GM13976 (cell line): Measurements from ENCODE around the gene ADIPOR2.
"Not testable (repeated sequence)": the region's sequence is repeated elsewhere in the genome, so short reads cannot be mapped to it uniquely, and the experiment has no call there.

Experiments used
- DNase-seq: peaks from one replicate; pipeline ENCODE4 v3.0.0; 2012; ENCODE audit warnings: low spot score
- in situ Hi-C: fragments of 300-500 bp; cut with MboI; formaldehyde crosslinking; loops from one replicate; pipeline ENCODE4 v1.12.0; 2022; ENCODE audit warnings: low sequenced_read_pairs, mixed read lengths, inconsistent platforms; ENCODE audit not compliant: unreplicated experiment
- TF ChIP-seq, protein P1 (sequence below): IDR thresholded peaks from 2 replicates; pipeline ENCODE4 v1.5.1; 2012; ENCODE audit warnings: borderline replicate concordance, mild to moderate bottlenecking; ENCODE audit not compliant: insufficient read depth; ENCODE audit errors: extremely low read depth, missing control alignments, control extremely low read depth

Gene ADIPOR2

DNA sequence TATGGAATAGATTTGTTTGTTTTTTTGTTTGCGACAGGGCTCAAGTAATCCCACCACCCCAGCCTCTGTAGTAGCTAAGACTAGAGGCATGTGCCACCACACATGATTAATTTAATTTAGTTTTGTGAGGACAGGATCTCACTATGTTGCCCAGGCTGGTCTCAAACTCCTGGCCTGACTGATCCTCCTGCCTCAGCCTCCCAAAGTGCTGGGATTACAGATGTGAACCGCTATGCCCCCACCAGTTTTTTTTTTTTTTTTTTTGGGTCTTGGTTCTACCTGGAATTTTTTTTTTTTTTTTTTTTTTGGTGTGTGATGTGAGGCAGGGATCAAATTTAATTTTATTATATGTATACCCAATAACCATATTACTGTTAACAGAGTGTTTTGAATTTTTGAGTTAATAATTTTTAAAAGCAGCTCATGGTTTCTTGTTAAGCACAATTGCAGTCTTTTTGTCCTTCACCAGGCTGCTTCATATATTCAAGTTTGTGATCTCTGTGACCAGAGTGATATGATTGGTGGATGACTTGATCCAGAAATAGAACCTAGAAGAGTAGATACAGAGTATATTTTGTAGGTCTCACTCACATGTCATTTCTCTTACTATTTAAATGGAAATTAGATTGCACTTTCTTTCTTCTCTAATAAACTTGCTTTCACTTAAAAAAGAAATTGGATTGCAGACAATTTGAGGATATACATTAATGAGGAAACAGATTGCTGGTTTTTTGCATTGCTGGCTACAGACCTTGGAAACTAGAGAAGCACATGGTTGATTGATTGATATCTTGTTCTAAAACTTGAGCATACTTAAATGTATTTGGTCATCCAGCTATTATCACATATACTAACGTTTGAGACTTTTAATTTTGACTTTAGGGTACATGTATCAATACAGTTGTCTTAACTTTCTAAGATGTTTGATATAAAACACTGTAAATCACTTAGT is 13.2 kb downstream of the ADIPOR2 start:
- in situ Hi-C loops, result no loop called here
- TF ChIP-seq, protein P1, sequence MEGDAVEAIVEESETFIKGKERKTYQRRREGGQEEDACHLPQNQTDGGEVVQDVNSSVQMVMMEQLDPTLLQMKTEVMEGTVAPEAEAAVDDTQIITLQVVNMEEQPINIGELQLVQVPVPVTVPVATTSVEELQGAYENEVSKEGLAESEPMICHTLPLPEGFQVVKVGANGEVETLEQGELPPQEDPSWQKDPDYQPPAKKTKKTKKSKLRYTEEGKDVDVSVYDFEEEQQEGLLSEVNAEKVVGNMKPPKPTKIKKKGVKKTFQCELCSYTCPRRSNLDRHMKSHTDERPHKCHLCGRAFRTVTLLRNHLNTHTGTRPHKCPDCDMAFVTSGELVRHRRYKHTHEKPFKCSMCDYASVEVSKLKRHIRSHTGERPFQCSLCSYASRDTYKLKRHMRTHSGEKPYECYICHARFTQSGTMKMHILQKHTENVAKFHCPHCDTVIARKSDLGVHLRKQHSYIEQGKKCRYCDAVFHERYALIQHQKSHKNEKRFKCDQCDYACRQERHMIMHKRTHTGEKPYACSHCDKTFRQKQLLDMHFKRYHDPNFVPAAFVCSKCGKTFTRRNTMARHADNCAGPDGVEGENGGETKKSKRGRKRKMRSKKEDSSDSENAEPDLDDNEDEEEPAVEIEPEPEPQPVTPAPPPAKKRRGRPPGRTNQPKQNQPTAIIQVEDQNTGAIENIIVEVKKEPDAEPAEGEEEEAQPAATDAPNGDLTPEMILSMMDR, result no peak

DNA sequence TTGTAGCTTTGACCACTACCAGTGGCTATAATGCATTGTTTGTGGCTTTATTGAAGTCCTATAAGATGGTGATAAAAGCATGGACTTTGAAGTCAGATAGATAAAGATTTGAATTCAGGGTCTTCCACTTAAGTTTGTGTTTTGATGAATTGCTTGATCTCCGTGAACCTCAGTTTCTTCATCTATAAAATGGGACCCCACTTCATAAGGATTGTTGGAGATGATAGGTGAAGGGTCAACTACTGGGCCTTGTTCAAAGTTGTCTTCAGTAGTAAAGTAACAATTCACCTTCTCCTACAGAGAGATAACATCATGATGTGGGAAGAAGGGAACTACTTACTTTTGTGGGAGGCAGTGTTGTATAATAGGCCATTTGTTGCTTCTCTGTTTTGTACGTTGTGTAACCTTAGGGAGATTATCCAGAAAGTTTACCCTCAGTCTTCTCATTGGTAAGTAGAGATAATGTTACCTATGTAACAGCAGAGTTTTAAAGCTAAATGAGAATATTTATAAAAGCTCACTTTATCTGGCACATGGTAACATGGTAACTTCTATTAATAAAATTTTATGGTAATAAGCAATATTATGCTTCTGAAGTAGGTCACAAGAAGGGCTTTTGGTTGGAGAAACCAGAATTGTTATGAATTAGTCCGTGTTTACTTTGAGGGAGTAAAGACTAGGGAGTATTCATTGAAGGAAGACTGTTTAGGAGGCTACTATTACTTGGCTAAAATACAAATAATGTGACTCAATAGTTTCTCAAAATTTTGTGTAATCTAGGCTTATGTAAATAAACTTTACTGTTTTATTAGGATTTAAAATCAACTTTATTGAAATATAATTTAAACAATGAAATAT is 15.1 kb downstream of the ADIPOR2 start:
- DNase-seq, result no peak
- TF ChIP-seq, protein P1, result no peak
- in situ Hi-C loops, result no loop called here

More for the DNA sequence above, 13.2 kb downstream of the ADIPOR2 start:
- no peak for DNase-seq

DNA sequence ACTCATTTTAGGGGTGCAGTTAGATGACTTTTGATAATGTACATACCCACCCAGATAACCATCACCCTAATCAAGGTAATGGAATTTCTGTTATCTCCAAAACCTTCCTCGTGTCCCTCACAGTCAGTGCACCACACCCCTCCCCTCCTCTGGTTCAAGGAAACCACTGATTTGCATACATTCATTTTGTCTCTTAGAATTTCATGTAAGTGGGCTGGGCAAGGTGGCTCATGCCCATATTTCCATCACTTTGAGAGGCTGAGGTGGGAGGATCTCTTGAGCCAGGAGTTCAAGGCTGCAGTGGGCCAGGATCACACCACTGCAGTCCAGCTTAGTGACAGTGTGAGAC is 15.7 kb downstream of the ADIPOR2 start:
- TF ChIP-seq, protein P1, result no peak
- in situ Hi-C loops, result no loop called here
- no peak for DNase-seq

DNA sequence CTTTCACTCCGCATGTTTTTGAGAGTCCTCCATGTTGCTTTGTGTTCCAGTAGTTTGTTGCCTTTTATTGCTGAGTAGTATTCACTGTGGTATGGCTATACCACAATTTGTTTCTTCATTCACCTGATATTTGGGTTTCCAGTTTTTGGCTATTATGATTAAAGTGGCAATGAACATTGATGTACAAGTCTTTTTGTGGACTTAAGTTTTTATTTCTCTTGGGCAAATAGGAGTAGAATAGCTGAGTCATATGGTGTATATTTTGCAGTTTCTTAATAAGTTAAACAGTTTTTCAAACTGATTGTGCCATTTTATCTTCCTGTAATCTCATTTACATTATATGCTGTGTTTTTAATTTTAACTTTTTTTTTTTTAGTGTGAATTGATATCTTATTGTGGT is 16.2 kb downstream of the ADIPOR2 start:
- TF ChIP-seq, protein P1, result no peak
- in situ Hi-C loops, result no loop called here
- DNase-seq, result no peak

DNA sequence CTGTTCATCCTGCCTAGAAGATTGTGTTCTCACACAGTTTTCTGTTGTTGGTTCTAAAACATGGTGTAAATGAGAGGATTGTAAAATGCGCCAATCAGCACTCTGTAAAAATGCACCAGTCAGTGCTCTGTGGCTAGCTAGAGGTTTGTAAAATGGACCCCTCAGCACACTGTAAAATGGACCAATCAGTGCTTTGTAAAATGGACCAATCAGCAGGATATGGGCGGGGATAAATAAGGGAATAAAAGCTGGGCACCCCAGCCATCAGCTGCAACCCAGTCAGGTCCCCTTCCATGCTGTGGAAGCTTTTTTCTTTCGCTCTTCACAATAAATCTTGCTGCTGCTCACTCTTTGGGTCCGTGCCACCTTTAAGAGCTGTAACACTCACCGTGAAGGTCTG is 19.1 kb downstream of the ADIPOR2 start:
- in situ Hi-C loops, DNase-seq: not testable (repeated sequence)

DNA sequence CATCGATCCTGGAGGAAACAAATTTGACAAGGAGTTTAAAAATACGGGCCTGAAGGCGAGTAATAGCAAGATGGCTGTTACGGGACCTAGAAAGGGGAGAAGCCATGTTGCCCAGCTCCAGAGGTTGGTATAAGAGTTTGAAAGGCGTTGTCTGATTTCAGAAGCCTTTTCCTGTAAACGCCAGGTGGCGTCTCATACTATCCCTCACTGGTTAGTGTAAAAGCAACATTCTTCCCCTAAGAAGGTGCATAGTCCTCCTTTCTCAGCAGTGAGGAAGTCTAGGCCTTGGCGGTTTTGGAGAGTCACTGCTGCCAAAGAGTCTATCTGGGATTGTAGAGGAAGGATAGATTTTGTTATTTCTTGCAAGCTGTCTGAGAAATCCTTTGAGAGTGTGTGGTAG is 20.0 kb downstream of the ADIPOR2 start:
- in situ Hi-C loops, DNase-seq: not testable (repeated sequence)

DNA sequence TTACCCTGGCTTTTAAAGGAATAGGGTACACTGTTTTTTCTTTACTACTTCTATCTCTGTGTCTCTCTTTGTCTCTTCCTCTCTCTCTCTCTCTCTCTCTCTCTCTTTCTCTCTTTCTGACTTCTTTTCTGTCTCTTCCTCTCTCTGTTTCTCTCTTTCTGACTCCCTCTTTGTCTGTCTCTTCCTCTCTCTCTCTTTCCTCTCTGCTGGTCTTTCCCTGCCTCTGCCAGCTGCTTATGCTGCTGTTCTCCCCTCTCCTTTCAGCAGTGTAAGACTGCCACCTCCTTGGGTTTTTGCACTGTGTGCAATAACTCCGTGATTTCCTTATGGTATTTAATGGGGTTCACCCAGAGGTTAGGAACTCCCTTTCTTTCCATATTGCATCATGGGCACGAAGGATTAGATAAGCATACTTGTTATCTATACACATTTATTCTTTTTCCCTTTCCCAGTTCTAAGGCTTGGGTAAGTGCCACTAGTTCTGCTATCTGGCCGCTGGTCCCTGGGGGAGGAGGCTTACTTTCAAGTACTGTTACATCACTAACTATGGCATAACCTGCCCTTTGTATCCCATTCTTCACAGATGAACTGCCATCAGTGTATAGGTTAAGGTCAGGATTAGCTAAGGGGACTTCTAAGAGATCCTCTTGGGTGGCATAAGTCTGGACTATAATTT is 20.8 kb downstream of the ADIPOR2 start:
- DNase-seq, in situ Hi-C loops: not testable (repeated sequence)

DNA sequence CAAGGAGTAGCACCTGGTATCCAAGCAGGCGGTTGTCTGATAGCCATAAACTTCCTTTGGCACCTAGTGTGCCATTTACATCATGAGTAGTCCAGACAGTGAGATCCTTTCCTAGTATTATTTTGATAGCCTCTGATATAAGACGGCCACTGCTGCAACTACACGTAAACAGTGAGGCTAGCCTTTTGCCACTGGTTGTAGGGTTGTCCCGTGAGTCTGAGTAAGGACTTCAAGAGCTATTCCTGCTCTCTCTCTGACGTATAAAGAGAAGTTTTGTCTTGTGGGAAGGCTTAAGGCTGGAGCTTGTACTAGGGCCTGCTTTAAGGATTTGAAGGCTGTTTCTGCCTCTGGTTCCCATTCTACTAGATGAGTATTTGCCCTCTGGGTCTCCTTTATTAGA is 21.4 kb downstream of the ADIPOR2 start:
- in situ Hi-C loops, DNase-seq: not testable (repeated sequence)

DNA sequence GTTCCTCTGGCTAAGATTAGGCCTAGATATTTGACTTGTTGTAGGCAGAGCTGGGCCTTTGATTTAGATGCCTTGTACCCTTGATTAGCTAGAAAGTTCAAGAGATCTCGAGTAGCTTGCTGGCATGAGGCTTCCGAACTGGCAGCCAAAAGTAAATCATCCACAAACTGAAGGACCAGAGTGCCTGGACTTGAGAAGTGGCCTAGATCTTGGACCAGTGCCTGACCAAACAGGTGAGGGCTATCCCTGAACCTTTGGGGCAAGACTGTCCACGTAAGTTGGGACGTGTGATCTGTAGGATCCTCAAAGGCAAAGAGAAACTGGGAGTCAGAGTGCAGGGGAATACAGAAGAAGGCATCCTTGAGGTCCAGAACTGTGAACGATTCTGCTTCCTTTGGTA is 22.0 kb downstream of the ADIPOR2 start:
- in situ Hi-C loops, DNase-seq: not testable (repeated sequence)

DNA sequence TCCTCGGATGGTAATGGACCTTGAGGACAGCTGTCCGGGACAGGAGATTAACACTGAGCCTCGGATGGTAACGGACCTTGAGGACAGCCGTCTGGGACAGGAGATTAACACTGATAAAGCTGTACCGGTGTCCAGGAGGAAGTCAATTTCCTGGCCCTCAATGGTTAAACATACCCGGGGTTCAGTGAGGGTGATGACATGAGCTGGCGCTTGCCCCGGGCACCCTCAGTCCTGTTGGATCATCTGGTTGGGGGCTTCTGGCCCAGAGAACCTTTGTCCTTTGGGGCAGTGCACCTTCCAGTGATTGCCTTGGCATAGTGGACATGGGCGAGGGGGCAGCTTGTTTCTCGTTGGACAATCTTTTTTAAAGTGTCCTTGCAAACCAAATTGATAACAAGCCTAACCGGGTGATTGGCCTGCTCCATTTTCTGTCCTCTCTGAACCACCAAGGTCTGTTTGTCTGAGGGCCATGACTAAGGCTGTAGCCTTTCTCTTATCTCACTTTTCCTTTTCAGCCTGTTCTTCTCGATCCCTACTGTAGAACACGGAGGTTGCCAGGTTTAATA is 23.0 kb downstream of the ADIPOR2 start:
- in situ Hi-C loops, DNase-seq: not testable (repeated sequence)

DNA sequence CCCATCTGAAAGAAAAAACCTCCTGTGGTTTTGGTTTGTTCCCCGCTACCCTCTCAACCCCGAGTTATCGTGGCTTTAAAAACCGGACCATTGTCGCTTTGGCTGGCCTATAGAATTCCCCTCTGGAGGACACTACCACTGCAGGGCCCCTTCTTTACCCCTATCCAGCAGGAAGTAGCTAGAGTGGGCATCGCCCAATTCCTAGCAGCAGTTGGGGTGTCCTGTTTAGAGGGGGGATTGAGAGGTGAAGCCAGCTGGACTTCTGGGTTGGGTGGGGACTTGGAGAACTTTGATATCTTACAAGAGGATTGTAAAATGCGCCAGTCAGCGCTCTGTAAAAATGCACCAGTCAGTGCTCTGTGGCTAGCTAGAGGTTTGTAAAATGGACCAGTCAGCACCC is 24.6 kb downstream of the ADIPOR2 start:
- DNase-seq, result not testable (repeated sequence)

More for the DNA sequence above, 24.6 kb downstream of the ADIPOR2 start:
- in situ Hi-C loops, result not testable (repeated sequence)
